Mucosa of rectum (tissue), 2 donors: Measurements from ENCODE around the gene GRAMD4.

ENCODE experiments used
- H3K27ac ChIP-seq, 2 donors: one replicate each; pipeline ENCODE4 v1.7.0; 2013; ENCODE audit warnings: inconsistent platforms in 2 of 2, low read depth in 2 of 2, low read length in 2 of 2
- H3K27me3 ChIP-seq, 2 donors: one replicate each; pipeline ENCODE4 v1.7.0; 2013; ENCODE audit warnings: low read length in 2 of 2; ENCODE audit not compliant: control insufficient read depth in 2 of 2, insufficient read depth in 2 of 2
- H3K36me3 ChIP-seq, 2 donors: one replicate each; pipeline ENCODE4 v1.7.0; 2013; ENCODE audit warnings: low read length in 2 of 2; ENCODE audit not compliant: control insufficient read depth in 2 of 2, insufficient read depth in 2 of 2
- H3K4me1 ChIP-seq, 2 donors: one replicate each; pipeline ENCODE4 v1.7.0; 2013; ENCODE audit warnings: low read length in 2 of 2, mild to moderate bottlenecking in 1 of 2; ENCODE audit not compliant: control insufficient read depth in 2 of 2, insufficient read depth in 2 of 2
- H3K4me3 ChIP-seq, 2 donors: one replicate each; pipeline ENCODE4 v1.7.0; 2013; ENCODE audit warnings: low read length in 2 of 2
- H3K9ac ChIP-seq, 2 donors: one replicate each; pipeline ENCODE4 v1.7.0; 2013; ENCODE audit warnings: low read length in 2 of 2, low read depth in 1 of 2, mild to moderate bottlenecking in 1 of 2
- H3K9me3 ChIP-seq, 2 donors: one replicate each; pipeline ENCODE4 v1.7.0; 2013; ENCODE audit warnings: low read length in 2 of 2; ENCODE audit not compliant: control insufficient read depth in 2 of 2
- donor health status: healthy.
- donor health status: Normal muscosa, but diverticular disease.

Gene GRAMD4, protein sequence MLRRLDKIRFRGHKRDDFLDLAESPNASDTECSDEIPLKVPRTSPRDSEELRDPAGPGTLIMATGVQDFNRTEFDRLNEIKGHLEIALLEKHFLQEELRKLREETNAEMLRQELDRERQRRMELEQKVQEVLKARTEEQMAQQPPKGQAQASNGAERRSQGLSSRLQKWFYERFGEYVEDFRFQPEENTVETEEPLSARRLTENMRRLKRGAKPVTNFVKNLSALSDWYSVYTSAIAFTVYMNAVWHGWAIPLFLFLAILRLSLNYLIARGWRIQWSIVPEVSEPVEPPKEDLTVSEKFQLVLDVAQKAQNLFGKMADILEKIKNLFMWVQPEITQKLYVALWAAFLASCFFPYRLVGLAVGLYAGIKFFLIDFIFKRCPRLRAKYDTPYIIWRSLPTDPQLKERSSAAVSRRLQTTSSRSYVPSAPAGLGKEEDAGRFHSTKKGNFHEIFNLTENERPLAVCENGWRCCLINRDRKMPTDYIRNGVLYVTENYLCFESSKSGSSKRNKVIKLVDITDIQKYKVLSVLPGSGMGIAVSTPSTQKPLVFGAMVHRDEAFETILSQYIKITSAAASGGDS

DNA sequence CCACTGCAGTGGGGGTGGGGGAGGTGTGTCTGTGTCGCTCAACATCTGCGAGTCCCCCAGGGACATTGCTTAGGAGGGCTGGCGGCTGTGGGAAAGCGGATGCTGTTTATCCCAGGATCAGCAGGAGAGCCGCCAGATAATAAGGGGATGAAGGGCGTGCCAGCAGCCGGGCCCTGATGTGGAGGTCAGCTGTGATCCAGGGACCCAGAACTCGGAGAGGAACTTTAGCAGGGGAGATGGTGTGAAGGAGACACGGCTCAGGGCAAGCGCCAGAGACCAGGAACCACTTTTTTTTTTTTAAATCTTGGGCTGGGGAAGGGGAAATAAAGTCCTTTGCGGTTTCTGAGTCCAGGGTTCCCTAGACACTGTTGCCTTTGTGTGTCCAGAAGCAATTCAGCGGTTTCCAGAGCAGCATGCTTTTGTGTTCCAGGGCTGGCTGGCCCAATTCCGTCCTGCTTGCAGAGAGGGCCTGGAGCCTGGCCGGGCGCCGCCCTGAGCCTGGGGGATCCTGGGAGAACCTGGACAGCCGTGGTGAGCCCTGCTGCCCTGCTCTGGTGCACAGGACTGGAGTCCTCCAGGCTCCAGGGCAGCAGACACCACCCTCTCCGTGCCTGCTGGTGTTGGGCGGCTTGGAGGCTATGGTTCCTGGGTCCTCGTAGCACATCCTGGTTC is at the start of gene GRAMD4:
Gene GRAMD4, plus strand, starts transcription at position 557 of the 672 bp plus-strand sequence. CDS start 6,414 bp downstream, outside the sequence.
- H3K27me3 ChIP-seq = no peaks in the 10 kb centered on the region
- H3K9me3 ChIP-seq = no peaks in the 10 kb centered on the region
- H3K4me1 ChIP-seq = peaks cover 7 to 16% of the 10 kb centered on the region in 2 donors
- H3K9ac ChIP-seq = no peak within 1 kb of the TSS
- H3K4me3 ChIP-seq = peak within 1 kb of the TSS in 1 of 2 donors; percentile 13
- H3K36me3 ChIP-seq = peaks cover 0 to 2% of the 10 kb centered on the region in 2 donors
- peak within 1 kb of the TSS in 1 of 2 donors; percentile 48 for H3K27ac ChIP-seq

DNA sequence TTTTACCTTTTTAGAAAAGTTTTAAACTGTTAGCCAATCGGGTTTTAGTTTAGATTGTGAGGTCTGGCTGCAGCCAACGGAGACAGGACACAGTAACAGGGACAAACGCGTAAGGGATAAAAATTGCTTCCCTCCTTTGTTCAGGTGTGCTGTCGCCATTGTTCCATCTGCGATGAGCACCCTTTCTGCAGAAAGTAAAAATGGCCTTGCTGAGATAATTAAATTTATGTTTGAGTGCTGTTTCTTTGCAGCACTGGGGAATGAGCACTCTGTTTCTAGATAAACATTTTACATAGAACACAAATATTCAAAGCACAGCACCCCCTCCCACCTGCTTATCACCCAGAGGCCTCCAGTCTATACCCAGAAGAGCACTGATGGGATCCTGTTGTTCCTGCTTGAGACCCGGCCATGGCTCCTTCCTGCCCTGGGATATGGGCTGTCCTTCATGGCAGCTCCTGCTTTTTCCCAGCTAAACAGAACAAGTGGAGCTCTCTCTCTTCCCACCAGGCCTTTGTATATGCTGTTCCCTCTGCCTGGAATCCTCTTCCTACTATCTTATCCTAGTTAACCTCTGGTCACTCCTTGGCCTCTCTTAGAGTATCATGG is 48.4 kb upstream of the GRAMD4 start:
- H3K36me3 ChIP-seq = no peaks in the 10 kb centered on the region
- H3K4me1 ChIP-seq = peaks cover 18 to 26% of the 10 kb centered on the region in 2 donors
- no peak overlapping the region for H3K27ac ChIP-seq
- no peak overlapping the region for H3K9ac ChIP-seq
- H3K27me3 ChIP-seq = no peaks in the 10 kb centered on the region
- H3K9me3 ChIP-seq = peaks cover 3 to 4% of the 10 kb centered on the region in 2 donors
- no peak overlapping the region for H3K4me3 ChIP-seq

DNA sequence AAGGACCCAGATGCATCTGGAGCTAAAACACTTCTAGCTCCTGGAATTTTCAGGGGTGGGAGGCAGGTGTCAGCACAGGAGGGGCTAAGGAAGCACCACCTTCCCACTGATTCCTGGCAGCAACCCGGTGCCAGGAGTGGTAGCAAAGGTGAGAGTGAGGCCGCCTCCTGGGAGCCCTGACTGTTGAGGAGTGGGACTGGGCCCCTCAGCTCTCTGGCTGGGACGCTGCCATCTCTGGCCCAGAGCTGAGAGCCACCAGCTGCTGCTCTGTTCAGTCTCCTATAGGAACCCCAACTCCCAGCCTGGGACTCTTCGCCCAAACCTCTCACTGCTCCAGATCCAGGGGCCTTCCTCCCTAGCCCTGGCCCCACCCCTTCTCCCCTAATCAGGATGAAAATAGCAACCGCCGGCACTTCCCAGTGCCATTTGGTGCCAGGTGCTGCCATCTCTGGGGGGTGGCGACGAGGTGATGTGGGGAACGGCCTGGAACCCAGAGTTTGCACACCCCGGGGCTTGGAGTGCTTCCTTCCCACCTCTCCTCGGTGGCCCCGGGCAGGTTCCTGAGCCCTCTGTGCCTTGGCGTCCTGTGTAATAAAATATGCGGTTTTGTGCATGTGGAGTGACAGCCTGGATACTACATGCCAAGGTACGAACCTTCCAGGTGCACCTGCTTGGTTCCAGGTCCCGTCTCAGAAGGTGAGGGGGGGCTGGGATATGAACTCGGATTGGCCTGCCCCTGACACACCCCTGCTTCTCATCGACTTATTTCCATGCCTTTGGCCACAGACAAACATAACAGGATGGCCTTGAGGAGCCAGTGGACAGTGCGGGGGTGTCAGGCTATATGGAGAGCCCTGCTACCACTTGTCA is 47.0 kb upstream of the GRAMD4 start:
- no peaks in the 10 kb centered on the region for H3K27me3 ChIP-seq
- no peak overlapping the region for H3K4me3 ChIP-seq
- H3K9me3 ChIP-seq = peaks cover 3 to 4% of the 10 kb centered on the region in 2 donors
- peaks cover 24 to 30% of the 10 kb centered on the region in 2 donors for H3K4me1 ChIP-seq
- H3K27ac ChIP-seq = no peak overlapping the region
- peak overlapping the region in 1 of 2 donors; percentile 14 for H3K9ac ChIP-seq
- H3K36me3 ChIP-seq = no peaks in the 10 kb centered on the region

DNA sequence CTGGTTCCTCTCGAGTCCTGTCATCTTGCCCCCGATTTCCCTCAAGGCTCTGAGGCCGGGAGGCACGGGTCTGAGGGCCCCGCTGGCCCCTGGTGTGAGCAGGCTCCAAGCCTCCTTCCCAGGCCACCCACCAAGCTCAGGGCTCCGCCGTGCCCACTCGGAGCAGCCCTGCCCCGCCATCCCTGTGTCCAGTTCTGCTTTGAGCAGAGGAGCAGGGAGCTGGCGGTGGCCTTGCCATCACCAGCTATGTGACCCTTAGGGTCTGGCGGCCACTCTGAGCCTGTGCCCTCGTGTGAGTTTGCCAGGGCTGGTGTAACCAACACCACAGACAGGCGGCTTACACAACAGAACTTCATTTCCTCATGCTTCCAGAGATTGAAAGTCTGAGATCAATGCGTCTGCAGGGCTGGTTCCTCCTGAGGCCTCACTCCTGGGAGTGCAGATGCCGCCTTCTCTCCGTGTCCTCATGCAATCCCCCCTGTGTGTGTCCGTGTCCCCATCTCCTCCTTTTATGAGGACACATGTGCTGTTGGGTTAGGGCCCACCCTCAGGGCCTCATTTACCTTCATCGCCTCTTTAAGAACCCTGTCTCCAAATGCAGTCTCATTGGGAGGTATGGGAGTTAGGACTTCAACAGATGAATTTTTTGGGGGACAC is 46.3 kb upstream of the GRAMD4 start:
- Histone ChIP-seq H3K27me3 (no peaks in the 10 kb centered on the region), H3K27ac (no peak overlapping the region), H3K9me3 (peaks cover 3 to 4% of the 10 kb centered on the region in 2 donors), H3K4me1 (peaks cover 32 to 38% of the 10 kb centered on the region in 2 donors), H3K9ac (peak overlapping the region in 1 of 2 donors; percentile 22), H3K36me3 (no peaks in the 10 kb centered on the region), H3K4me3 (no peak overlapping the region)

DNA sequence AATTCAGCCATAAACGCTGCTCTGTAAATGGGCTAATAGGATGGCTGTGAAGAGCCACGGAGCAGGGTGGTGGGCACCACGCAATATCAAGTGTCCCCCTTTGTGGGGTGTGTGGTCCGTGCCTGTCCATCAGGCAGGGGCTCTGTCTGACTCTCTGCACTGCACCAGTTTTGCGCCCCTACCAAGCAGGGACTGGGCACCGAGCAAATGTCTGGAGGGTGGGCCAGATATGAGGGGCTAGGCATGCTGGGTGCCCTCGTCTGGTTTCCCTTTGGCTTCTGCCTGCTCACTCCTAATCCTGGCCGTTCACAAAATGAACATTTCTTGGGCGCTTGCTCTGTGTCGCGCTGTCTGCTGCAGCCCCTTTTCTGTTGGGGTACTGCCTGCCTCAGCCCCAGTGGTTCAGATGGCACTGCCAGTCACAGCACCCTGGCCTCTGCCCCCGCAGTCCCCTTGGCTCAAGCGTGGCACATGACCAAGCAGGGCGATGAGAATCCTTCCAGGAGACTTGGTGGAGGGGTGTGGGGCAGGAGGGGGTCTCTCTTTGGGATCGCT is 45.7 kb upstream of the GRAMD4 start:
- Histone ChIP-seq H3K4me3 (no peak overlapping the region), H3K9me3 (peaks cover 3 to 4% of the 10 kb centered on the region in 2 donors), H3K4me1 (peaks cover 36 to 42% of the 10 kb centered on the region in 2 donors), H3K9ac (peak overlapping the region in 1 of 2 donors; percentile 52), H3K27me3 (no peaks in the 10 kb centered on the region), H3K36me3 (no peaks in the 10 kb centered on the region), H3K27ac (peak overlapping the region; percentile 90 to 91)

DNA sequence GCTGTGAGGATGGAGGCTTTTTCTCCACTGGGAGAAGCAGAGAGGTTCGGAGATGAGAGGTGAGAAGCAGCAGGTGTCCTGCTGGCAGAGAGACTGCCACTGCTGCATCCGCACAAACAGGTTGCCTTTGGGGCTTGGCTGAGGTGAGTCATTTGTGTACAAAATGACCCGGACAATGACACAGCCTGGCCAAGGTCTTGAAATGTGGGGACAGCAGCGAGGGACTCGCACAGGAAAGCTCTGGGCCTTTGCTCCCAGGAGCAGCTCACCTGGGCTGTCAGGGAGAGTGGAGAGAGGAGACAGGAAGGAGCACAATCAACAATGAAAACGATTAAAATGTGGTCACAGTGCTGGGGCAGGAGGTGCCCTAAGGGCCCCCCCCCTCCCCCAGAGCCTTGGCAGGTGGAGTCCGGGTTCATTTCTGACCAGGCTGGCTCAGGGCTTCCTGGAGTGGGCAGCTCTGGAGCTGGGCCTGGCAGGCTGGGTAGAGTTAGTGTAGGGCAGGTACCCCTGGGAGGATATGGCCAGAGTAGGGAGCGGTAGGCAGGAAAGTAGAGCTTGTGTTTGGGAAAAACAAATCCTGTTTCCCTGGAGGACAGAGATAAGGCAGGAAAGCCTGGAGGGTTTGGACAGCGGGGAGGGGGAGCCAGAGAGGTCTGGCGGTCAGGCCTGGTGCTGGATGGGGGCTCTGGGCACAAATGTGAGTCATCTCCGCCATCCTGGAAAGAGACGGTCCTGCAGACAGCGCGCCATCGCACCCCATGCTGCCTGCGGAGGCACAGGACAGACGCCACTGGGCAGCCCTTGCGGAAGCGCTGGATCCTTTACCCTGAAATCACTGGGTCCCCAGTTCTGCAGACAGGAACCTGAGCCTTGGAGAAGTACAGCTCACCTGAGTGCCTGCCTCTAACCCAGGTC is 44.9 kb upstream of the GRAMD4 start:
- Histone ChIP-seq H3K9ac (peak overlapping the region; percentile 52 to 68), H3K27me3 (no peaks in the 10 kb centered on the region), H3K27ac (peak overlapping the region; percentile 90 to 91), H3K9me3 (peaks cover 3 to 4% of the 10 kb centered on the region in 2 donors), H3K4me1 (peaks cover 44 to 50% of the 10 kb centered on the region in 2 donors), H3K4me3 (peak overlapping the region; percentile 6 to 28), H3K36me3 (no peaks in the 10 kb centered on the region)

DNA sequence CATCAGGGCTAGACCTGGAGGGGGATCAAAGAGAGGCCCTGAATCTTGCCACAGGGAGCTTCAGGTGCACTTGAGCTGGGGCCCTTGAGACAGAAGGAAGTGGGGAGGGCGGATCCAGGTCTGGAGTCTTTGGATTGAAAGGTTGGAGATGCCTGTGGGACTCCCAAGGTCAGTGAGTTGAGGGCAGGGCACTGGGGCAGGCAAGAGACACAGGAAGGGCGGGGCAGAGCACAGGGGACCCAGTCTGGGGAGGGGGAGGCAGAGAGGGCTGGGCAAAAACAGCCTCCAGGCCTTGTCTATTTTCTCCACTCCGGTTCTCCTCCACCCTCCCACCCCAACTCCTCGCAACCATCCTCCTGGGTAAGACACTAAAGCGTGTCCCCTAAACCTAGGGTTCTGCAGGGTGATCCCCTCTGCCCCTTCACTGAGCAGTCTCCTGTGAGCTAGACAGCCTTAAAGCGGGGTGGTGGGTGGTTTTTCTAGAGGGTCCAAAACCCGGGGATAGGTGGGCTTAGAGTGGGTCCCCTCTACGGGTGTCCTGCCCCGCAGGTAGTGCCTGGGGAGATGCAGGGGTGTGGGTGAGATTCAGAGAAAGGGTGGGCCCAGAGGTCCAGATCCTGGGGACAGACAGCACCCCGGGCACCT is 44.2 kb upstream of the GRAMD4 start:
- peaks cover 50 to 52% of the 10 kb centered on the region in 2 donors for H3K4me1 ChIP-seq
- peak overlapping the region; percentile 90 to 91 for H3K27ac ChIP-seq
- peak overlapping the region; percentile 56 to 66 for H3K4me3 ChIP-seq
- H3K9me3 ChIP-seq = peaks cover 3 to 4% of the 10 kb centered on the region in 2 donors
- H3K9ac ChIP-seq = peak overlapping the region; percentile 75 to 79
- H3K27me3 ChIP-seq = no peaks in the 10 kb centered on the region
- no peaks in the 10 kb centered on the region for H3K36me3 ChIP-seq
